Activated naive CD8-positive, alpha-beta T cell treated with anti-CD3 and anti-CD28 coated beads for 36 hours (primary cell): Measurements from ENCODE around the gene ITPKA. TPM values are rescaled to one million over a fixed set of nuclear protein-coding genes. Genes with fewer than 3 reads are reported as not detected.

Experiments used
- DNase-seq: peaks from one replicate; pipeline ENCODE4 v3.0.0; 2021
- H3K27ac Mint-ChIP-seq: one replicate; pipeline ENCODE4 v1.8.0; 2022; ENCODE audit warnings: mild to moderate bottlenecking, moderate library complexity, mixed read lengths
- H3K27me3 Mint-ChIP-seq: one replicate; pipeline ENCODE4 v1.8.0; 2022; ENCODE audit warnings: mild to moderate bottlenecking, mixed read lengths
- H3K36me3 Mint-ChIP-seq: one replicate; pipeline ENCODE4 v1.8.0; 2021; ENCODE audit warnings: mild to moderate bottlenecking, mixed read lengths
- H3K4me1 Mint-ChIP-seq: one replicate; pipeline ENCODE4 v1.8.0; 2021; ENCODE audit warnings: mixed read lengths
- H3K4me3 Mint-ChIP-seq: one replicate; pipeline ENCODE4 v1.8.0; 2022; ENCODE audit warnings: mild to moderate bottlenecking, moderate library complexity, mixed read lengths
- H3K9me3 Mint-ChIP-seq: one replicate; pipeline ENCODE4 v1.8.0; 2022; ENCODE audit warnings: mixed read lengths
- total RNA-seq, 2 experiments: library from RNA; stranded (reverse); gene quantifications; one replicate each; pipeline ENCODE4 v1.2.3, GENCODE V29; 2021

The ITPKA gene
- total RNA-seq, 2 experiments from 2014 or later = 1.3 to 1.6 TPM

DNA sequence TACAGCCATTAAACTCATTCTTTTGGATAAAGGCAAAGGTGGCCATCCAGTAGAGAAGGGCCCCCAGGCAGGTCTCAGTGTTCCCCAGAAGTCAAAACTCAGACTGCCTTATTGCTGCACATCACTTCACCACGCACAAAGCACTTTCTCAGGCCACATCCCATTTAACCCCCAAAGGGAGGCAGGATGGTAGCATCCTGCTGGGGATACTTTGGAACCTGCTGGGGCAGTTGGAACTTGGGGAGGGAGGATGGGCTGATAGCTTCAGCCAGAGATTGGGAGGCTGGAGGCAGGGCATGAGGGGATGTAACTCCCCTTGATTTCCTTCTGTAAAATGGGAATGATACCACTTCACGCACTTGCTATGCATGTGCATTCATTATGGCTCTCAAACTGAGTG is 5.0 kb downstream of the ITPKA start:
- Mint-ChIP-seq H3K4me3 (no peak overlapping the region), H3K4me1 (peaks cover 13% of the 10 kb centered on the region), H3K27ac (no peak overlapping the region), H3K27me3 (peaks cover 84% of the 10 kb centered on the region), H3K36me3 (no peaks in the 10 kb centered on the region), H3K9me3 (no peaks in the 10 kb centered on the region)
- no peak for DNase-seq

DNA sequence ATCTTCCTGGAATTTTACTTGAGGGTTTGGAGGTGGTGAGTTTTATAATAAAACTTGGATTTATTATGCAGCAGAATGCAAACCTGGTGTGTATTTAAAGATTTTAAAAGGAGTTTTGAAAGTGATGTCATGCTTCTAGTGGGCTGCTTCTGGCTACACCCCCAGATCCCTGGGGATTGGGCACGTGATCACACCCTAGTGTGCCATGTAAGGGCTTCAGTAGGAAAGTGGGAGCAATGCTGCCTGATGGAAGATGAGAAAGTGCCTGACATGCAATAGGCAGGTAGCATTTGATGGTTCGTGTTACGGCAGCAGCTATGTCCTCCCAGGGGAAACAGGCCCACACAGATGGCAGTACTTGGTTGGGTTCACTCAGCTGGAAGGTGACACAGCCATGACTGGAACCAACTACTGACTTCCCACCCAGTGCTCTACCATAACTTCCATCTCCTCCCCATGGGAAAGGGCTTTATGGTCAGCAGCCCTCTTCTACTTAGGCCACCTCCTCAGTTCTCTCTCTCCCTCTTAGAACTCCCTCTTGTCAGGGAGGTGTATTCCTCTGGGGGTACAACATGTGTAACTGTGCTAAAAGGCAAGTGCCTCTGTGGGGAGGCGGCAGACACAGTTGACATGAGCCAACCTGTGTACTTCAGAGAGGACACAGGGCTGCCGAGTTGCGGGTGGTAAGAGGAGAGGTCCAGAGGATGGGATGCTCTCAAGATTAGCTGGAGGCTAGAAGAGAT is 5.6 kb downstream of the ITPKA start:
- no peak overlapping the region for H3K27ac Mint-ChIP-seq
- no peak for DNase-seq
- peaks cover 13% of the 10 kb centered on the region for H3K4me1 Mint-ChIP-seq
- no peaks in the 10 kb centered on the region for H3K36me3 Mint-ChIP-seq
- H3K27me3 Mint-ChIP-seq = peaks cover 88% of the 10 kb centered on the region
- no peak overlapping the region for H3K4me3 Mint-ChIP-seq
- no peaks in the 10 kb centered on the region for H3K9me3 Mint-ChIP-seq

GRCh38 chr15:41501191-41501917 is 7.7 kb downstream of the ITPKA start:
- Mint-ChIP-seq H3K9me3 (no peaks in the 10 kb centered on the region), H3K36me3 (no peaks in the 10 kb centered on the region), H3K27me3 (peaks cover 84% of the 10 kb centered on the region), H3K4me3 (peak overlapping the region; percentile 61), H3K27ac (no peak overlapping the region), H3K4me1 (peaks cover 13% of the 10 kb centered on the region)
- DNase-seq = peak; percentile 49

- Mint-ChIP-seq H3K27me3 (peaks cover 78% of the 10 kb centered on the region), H3K4me1 (peaks cover 13% of the 10 kb centered on the region), H3K9me3 (no peaks in the 10 kb centered on the region), H3K4me3 (no peak overlapping the region), H3K36me3 (no peaks in the 10 kb centered on the region), H3K27ac (no peak overlapping the region)
- DNase-seq = peak; percentile 36
Observed at GRCh38 chr15:41501931-41502794, 8.5 kb downstream of the ITPKA start.

GRCh38 chr15:41502795-41503668 is 9.4 kb downstream of the ITPKA start:
- Mint-ChIP-seq H3K4me1 (peaks cover 13% of the 10 kb centered on the region), H3K27ac (no peak overlapping the region), H3K9me3 (no peaks in the 10 kb centered on the region), H3K4me3 (peak overlapping the region; percentile 4), H3K27me3 (peaks cover 70% of the 10 kb centered on the region), H3K36me3 (no peaks in the 10 kb centered on the region)
- peak; percentile 24 for DNase-seq

DNA sequence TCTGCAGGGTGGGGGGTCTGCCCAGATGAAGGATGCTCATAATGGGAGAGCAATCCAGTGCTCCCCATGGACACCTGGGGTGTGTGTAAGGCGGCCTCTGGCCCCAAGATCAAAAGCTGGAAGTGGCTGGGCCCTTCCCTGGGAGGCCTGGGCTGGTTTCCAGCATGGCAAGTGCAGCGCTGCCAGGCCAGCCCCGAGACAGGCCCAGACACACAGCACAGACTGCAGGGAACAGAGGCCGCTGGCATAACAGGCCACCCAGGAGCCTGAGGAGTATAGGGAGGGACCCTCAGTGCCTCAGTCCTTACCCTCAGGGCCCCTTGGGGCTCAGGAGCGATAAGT is 10.0 kb downstream of the ITPKA start:
- no peak for DNase-seq
- no peaks in the 10 kb centered on the region for H3K9me3 Mint-ChIP-seq
- H3K27me3 Mint-ChIP-seq = peaks cover 65% of the 10 kb centered on the region
- no peak overlapping the region for H3K27ac Mint-ChIP-seq
- no peaks in the 10 kb centered on the region for H3K36me3 Mint-ChIP-seq
- H3K4me1 Mint-ChIP-seq = peaks cover 13% of the 10 kb centered on the region
- H3K4me3 Mint-ChIP-seq = no peak overlapping the region

GRCh38 chr15:41504751-41505492 is 11.2 kb downstream of the ITPKA start:
- Mint-ChIP-seq H3K4me3 (no peak overlapping the region), H3K4me1 (peaks cover 13% of the 10 kb centered on the region), H3K36me3 (no peaks in the 10 kb centered on the region), H3K27me3 (peaks cover 52% of the 10 kb centered on the region), H3K27ac (no peak overlapping the region), H3K9me3 (no peaks in the 10 kb centered on the region)
- no peak for DNase-seq

DNA sequence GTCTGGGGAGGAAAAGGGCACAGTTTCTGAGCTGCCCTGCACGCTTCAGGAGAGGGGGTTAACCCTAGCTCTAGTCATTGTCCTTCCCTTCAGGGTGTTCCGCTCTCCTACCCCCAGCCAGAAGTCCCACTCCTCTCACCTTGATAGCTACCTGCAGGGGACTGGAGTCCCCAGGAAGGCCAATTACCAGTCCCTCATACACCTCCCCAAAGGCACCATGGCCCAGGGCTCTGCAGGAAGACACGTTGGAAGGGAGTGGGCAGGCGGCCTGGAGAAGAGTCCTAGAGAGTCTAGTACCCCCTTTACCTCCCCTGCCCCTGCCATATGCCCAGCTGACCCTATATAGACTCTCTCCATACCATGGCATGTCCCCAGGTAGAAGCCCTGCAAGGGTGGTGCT is 12.1 kb downstream of the ITPKA start:
- no peak overlapping the region for H3K4me3 Mint-ChIP-seq
- H3K4me1 Mint-ChIP-seq = peaks cover 13% of the 10 kb centered on the region
- no peaks in the 10 kb centered on the region for H3K36me3 Mint-ChIP-seq
- H3K27me3 Mint-ChIP-seq = peaks cover 52% of the 10 kb centered on the region
- DNase-seq = no peak
- H3K9me3 Mint-ChIP-seq = no peaks in the 10 kb centered on the region
- H3K27ac Mint-ChIP-seq = no peak overlapping the region

DNA sequence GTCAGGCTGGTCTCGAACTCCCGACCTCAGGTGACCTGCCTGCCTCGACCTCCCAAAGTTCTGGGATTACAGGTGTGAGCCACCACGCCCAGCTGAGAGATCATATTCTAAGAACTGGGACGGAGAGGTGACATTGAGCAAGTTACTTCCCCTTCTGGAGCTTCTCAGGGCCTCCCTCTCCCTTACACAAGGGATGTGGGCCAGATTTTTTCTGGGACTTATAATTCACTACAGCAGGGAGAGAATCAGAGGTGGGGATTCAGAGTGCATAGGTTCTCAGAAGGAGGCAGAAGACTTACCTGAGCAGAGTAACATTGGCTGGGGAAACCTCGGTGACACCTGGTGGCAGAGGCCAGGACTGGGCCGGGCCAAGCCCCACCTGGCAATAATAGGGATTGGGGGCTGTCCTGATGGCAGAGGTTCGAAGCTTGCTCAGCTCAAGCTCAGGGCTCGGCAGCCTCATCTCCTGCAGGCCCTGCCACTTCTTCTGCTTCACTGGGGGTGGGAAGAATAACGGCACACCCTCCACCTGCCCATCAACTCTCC is 13.2 kb downstream of the ITPKA start:
- Mint-ChIP-seq H3K9me3 (no peaks in the 10 kb centered on the region), H3K4me3 (no peak overlapping the region), H3K27ac (no peak overlapping the region), H3K4me1 (peaks cover 5% of the 10 kb centered on the region), H3K36me3 (no peaks in the 10 kb centered on the region), H3K27me3 (peaks cover 45% of the 10 kb centered on the region)
- DNase-seq = no peak

DNA sequence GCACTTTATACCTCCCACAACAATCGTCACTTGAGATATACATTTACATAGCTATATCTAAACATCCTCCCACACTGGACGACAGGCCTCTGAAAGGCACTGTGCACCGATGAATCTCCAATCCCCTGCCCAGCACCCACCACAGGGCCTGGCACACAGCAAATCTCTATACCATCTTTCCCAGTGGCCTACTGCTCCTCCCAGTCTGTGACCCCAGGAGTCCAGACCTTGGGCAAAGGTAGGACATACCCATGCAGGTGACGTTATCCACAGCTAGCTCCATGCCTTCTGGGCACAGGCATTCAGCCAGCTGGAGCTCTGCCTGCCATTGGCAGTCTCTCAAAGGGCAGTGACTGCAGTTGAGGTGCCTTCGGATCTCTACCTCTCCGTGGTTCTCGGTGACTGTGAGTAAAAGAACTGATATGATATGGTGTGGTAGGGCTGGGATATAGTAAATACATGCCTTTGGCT is 14.2 kb downstream of the ITPKA start:
- Mint-ChIP-seq H3K4me3 (no peak overlapping the region), H3K27me3 (peaks cover 45% of the 10 kb centered on the region), H3K4me1 (peaks cover 8% of the 10 kb centered on the region), H3K9me3 (no peaks in the 10 kb centered on the region), H3K27ac (no peak overlapping the region), H3K36me3 (no peaks in the 10 kb centered on the region)
- DNase-seq = no peak

DNA sequence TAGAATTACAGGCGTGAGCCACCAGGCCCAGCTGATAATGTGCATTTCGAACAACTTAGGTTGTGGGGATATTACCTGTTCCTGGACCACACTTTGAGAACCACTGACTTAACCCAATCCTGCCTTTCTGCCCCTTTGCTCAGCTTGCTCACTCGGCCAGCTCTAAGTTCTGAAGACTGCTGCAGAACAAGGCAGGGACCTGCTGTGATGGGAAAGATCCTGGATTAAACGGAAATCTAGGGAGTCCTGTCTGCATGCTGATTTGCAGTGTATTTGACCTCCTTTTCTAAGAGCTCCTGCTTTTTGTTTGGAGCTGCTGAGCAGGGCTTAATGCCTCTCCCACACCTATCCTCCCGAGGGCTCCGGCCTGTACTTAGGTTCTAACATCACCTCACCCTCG is 17.1 kb downstream of the ITPKA start:
- Mint-ChIP-seq H3K36me3 (peaks cover 7% of the 10 kb centered on the region), H3K4me1 (peaks cover 21% of the 10 kb centered on the region), H3K27me3 (peaks cover 39% of the 10 kb centered on the region), H3K4me3 (no peak overlapping the region), H3K9me3 (no peaks in the 10 kb centered on the region), H3K27ac (no peak overlapping the region)
- DNase-seq = no peak

DNA sequence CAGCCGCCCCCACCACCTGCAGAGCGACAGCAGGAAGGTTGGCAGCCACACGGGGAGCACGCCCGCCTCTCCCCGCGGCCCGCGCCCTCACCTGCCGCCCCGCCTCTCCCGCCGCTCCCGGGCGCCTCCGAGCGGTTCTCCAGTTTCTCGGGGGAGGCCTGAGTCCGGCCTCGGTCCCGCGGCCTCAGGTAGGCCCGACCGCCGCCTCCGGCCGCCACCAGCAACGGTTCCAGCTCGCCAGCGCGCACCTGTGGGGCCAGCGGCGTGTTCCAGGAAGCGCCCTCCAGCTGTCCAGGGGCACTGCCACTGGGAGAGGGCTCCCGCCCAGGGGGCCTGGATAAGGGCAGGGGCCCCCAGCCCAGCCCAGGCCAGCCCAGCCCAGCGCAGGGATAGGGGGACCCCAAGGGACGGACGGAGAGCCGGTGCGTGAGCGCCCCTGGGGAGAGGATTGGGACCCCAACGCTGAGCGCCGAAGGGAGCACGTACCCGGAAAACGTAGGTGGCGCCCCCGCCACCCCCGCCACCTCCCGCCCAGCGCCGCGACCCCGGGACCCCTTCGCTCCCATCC is 17.7 kb downstream of the ITPKA start:
- Mint-ChIP-seq H3K4me3 (no peak overlapping the region), H3K4me1 (peaks cover 21% of the 10 kb centered on the region), H3K9me3 (no peaks in the 10 kb centered on the region), H3K27ac (no peak overlapping the region), H3K36me3 (peaks cover 7% of the 10 kb centered on the region), H3K27me3 (peaks cover 39% of the 10 kb centered on the region)
- DNase-seq = no peak

GRCh38 chr15:41511899-41512369 is 18.3 kb downstream of the ITPKA start:
- DNase-seq = peak; percentile 13
- Mint-ChIP-seq H3K4me3 (peak overlapping the region; percentile 57), H3K36me3 (peaks cover 8% of the 10 kb centered on the region), H3K27ac (no peak overlapping the region), H3K9me3 (no peaks in the 10 kb centered on the region), H3K27me3 (peaks cover 37% of the 10 kb centered on the region), H3K4me1 (peaks cover 21% of the 10 kb centered on the region)
